MM.1S (cell line): ENCODE data around the gene KDM4C.

Experiments
- DNase-seq: peaks from one replicate; pipeline ENCODE4 v3.0.0-alpha.2; 2015
- H2AFZ ChIP-seq: fragments of 300-600 bp; sonication (generic); 2 replicates; pipeline ENCODE4 v1.6.0; 2016; ENCODE audit warnings: antibody characterized with exemption, low read length
- H3F3A ChIP-seq: fragments of 300-600 bp; sonication (generic); 2 replicates; pipeline ENCODE4 v1.6.1; 2016; ENCODE audit warnings: mild to moderate bottlenecking, antibody characterized with exemption, low read length, moderate library complexity, mixed read lengths; ENCODE audit not compliant: insufficient read depth
- H3K27ac ChIP-seq: fragments of 300-600 bp; sonication (generic); 2 replicates; pipeline ENCODE4 v1.5.1; 2016; ENCODE audit warnings: mild to moderate bottlenecking, low read length
- H3K27me3 ChIP-seq: fragments of 300-600 bp; sonication (generic); replicated peaks from 2 replicates; pipeline ENCODE4 v1.6.0; 2016; ENCODE audit warnings: low read length; ENCODE audit not compliant: insufficient read depth
- H3K36me3 ChIP-seq: fragments of 300-600 bp; sonication (generic); replicated peaks from 2 replicates; pipeline ENCODE4 v1.6.1; 2016; ENCODE audit warnings: mild to moderate bottlenecking, low read length, mixed read lengths; ENCODE audit not compliant: insufficient read depth
- H3K4me1 ChIP-seq: fragments of 300-600 bp; sonication (generic); 2 replicates; pipeline ENCODE4 v1.6.1; 2016; ENCODE audit warnings: low read length, mixed read lengths
- H3K4me2 ChIP-seq: fragments of 300-600 bp; sonication (generic); 2 replicates; pipeline ENCODE4 v1.6.0; 2016; ENCODE audit warnings: low read depth, low read length
- H3K4me3 ChIP-seq: fragments of 300-600 bp; sonication (generic); 2 replicates; pipeline ENCODE4 v1.5.1; 2016; ENCODE audit warnings: low read length, mixed read lengths
- H3K79me2 ChIP-seq: fragments of 300-600 bp; sonication (generic); 2 replicates; pipeline ENCODE4 v1.6.1; 2016; ENCODE audit warnings: mixed run types, low read length, mixed read lengths
- H3K9ac ChIP-seq: fragments of 300-600 bp; sonication (generic); 2 replicates; pipeline ENCODE4 v1.6.1; 2016; ENCODE audit warnings: low read length, mixed read lengths
- H3K9me2 ChIP-seq: fragments of 300-600 bp; sonication (generic); replicated peaks from 2 replicates; pipeline ENCODE4 v1.6.1; 2016; ENCODE audit warnings: mild to moderate bottlenecking, low read length, mixed read lengths; ENCODE audit not compliant: insufficient read depth
- H3K9me3 ChIP-seq: fragments of 300-600 bp; sonication (generic); replicated peaks from 2 replicates; pipeline ENCODE4 v1.6.1; 2016; ENCODE audit warnings: mild to moderate bottlenecking, low read length, mixed read lengths; ENCODE audit not compliant: insufficient read depth
- H4K20me1 ChIP-seq: fragments of 300-600 bp; sonication (generic); 2 replicates; pipeline ENCODE4 v1.6.1; 2016; ENCODE audit warnings: mild to moderate bottlenecking, low read length, moderate library complexity, mixed read lengths; ENCODE audit not compliant: insufficient read depth
- CTCF ChIP-seq: fragments of 300-600 bp; sonication (generic); IDR thresholded peaks from 2 replicates; pipeline ENCODE4 v1.5.1; 2016; ENCODE audit warnings: antibody characterized with exemption, low read length, mixed read lengths
- EZH2 ChIP-seq: fragments of 300-600 bp; sonication (generic); optimal IDR thresholded peaks from 2 replicates; pipeline ENCODE3; 2017; ENCODE audit warnings: low read depth, mild to moderate bottlenecking, antibody characterized with exemption, low read length, mixed read lengths
- EZH2phosphoT487 ChIP-seq: fragments of 300-600 bp; sonication (generic); IDR thresholded peaks from 2 replicates; pipeline ENCODE4 v1.6.1; 2018; ENCODE audit warnings: antibody characterized with exemption, low read length

Gene KDM4C

DNA sequence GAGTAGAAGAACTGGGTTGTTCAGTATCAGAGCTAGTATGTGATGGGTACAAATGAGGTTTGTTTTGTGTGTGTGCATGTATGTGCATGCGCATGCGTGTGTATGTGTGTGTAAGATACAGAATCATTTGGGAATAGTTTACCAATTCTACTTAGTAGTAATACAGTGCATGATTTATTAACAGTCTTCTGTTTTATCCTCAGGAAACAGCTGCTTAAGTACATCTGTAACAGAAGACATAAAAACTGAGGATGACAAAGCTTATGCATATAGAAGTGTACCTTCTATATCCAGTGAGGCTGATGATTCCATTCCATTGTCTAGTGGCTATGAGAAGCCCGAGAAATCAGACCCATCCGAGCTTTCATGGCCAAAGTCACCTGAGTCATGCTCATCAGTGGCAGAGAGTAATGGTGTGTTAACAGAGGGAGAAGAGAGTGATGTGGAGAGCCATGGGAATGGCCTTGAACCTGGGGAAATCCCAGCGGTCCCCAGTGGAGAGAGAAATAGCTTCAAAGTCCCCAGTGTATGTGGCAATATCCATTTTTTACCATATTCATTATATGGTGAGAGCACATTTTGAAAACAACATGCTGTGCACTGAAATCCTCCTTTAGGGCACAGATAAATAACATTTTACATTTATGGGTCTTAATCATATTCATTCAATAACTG is 228.5 kb downstream of the KDM4C start:
- H3K9me3 ChIP-seq, result no peaks in the 10 kb centered on the region
- no peaks in the 10 kb centered on the region for H3K27me3 ChIP-seq
- no peak overlapping the region for H3K4me3 ChIP-seq
- no peaks in the 10 kb centered on the region for H3K9me2 ChIP-seq
- H3K9ac ChIP-seq, result no peak overlapping the region
- no peak overlapping the region for H3K4me2 ChIP-seq
- no peak overlapping the region for H3K27ac ChIP-seq
- H4K20me1 ChIP-seq, result no peaks in the 10 kb centered on the region
- H2AFZ ChIP-seq, result no peak overlapping the region
- no peak for DNase-seq
- TF ChIP-seq EZH2phosphoT487, result no peak
- TF ChIP-seq CTCF, result no peak
- TF ChIP-seq EZH2, result no peak
- H3K4me1 ChIP-seq, result no peaks in the 10 kb centered on the region
- H3K36me3 ChIP-seq, result no peaks in the 10 kb centered on the region
- no peaks in the 10 kb centered on the region for H3F3A ChIP-seq
- no peaks in the 10 kb centered on the region for H3K79me2 ChIP-seq

- H4K20me1 ChIP-seq, result no peaks in the 10 kb centered on the region
- H3K27ac ChIP-seq, result no peak overlapping the region
- H3F3A ChIP-seq, result no peaks in the 10 kb centered on the region
- H3K9ac ChIP-seq, result no peak overlapping the region
- no peaks in the 10 kb centered on the region for H3K9me3 ChIP-seq
- H3K4me2 ChIP-seq, result no peak overlapping the region
- no peak overlapping the region for H2AFZ ChIP-seq
- DNase-seq, result no peak
- H3K9me2 ChIP-seq, result no peaks in the 10 kb centered on the region
- no peak overlapping the region for H3K4me3 ChIP-seq
- TF ChIP-seq EZH2 (no peak), EZH2phosphoT487 (no peak), CTCF (no peak)
- H3K27me3 ChIP-seq, result no peaks in the 10 kb centered on the region
- H3K36me3 ChIP-seq, result no peaks in the 10 kb centered on the region
- no peaks in the 10 kb centered on the region for H3K79me2 ChIP-seq
- H3K4me1 ChIP-seq, result no peaks in the 10 kb centered on the region
These were observed 229.6 kb downstream of the KDM4C start for GRCh38 chr9:6987381-6987780.

GRCh38 chr9:6991418-6991817 is 233.6 kb downstream of the KDM4C start:
- Histone ChIP-seq H4K20me1 (no peaks in the 10 kb centered on the region), H3K4me2 (no peak overlapping the region), H3K9me2 (no peaks in the 10 kb centered on the region), H3K9ac (no peak overlapping the region), H3K36me3 (no peaks in the 10 kb centered on the region), H3F3A (no peaks in the 10 kb centered on the region), H3K27me3 (no peaks in the 10 kb centered on the region), H2AFZ (no peak overlapping the region), H3K27ac (no peak overlapping the region), H3K4me1 (no peaks in the 10 kb centered on the region), H3K79me2 (no peaks in the 10 kb centered on the region), H3K4me3 (no peak overlapping the region), H3K9me3 (no peaks in the 10 kb centered on the region)
- no peak for DNase-seq
- TF ChIP-seq EZH2phosphoT487 (no peak), EZH2 (no peak)
